ENCODE measurements around the gene DCDC2C.

The DCDC2C gene

GRCh38 chr2:3749201-3749600 is 45.8 kb downstream of the DCDC2C start:
- TF ChIP-seq ZNF776 (tag by site-specific recombination; IDR thresholded peaks at IDR 0.05; ENCODE audit: borderline replicate concordance) (no peak), ZNF324 (tag by site-specific recombination; IDR thresholded peaks at IDR 0.05) (no peak), ZBTB44 (tag by site-specific recombination; IDR thresholded peaks at IDR 0.05) (no peak), ZNF621 (tag by site-specific recombination; IDR thresholded peaks at IDR 0.05) (no peak), ZNF785 (tag by site-specific recombination; IDR thresholded peaks at IDR 0.05) (no peak), EGR2 (tag by site-specific recombination; IDR thresholded peaks at IDR 0.05; ENCODE audit: low read depth) (no peak), ZNF529 (tag by site-specific recombination; IDR thresholded peaks at IDR 0.05; ENCODE audit: insufficient replicate concordance) (no peak), ZNF175 (tag by site-specific recombination; IDR thresholded peaks at IDR 0.05) (no peak), INSM2 (tag by site-specific recombination; IDR thresholded peaks at IDR 0.05) (no peak), TRIM28 (IDR thresholded peaks at IDR 0.05; ENCODE audit: borderline replicate concordance, low read length) (no peak), ZNF26 (tag by site-specific recombination; IDR thresholded peaks at IDR 0.05) (no peak)
- ChIA-PET POLR2A (no interaction called here), CTCF (interaction anchor here (1.0 kb wide), 1 partner anchor 20 kb away, joined by 3 read pairs; no protein-coding TSS in a partner anchor)
- no peaks in the 10 kb centered on the region for H3K4me1 ChIP-seq (ENCODE audit: control insufficient read depth, insufficient read depth, low read length)
- no peaks in the 10 kb centered on the region for H3K36me3 ChIP-seq (ENCODE audit: control insufficient read depth in 2 of 2, insufficient read depth in 1 of 2, low read length in 2 of 2)
- no peak overlapping the region for H3K27ac ChIP-seq (ENCODE audit: extremely low read depth, low read depth, low read length)
- H3K9me3 ChIP-seq (ENCODE audit: control insufficient read depth, insufficient read depth, low read depth, low read length) = no peaks in the 10 kb centered on the region
- H3K4me3 ChIP-seq (ENCODE audit: low read depth, low read length) = no peak overlapping the region

- Histone ChIP-seq H3K4me1 (ENCODE audit: control insufficient read depth, insufficient read depth, low read length) (no peaks in the 10 kb centered on the region), H3K27ac (ENCODE audit: extremely low read depth, low read depth, low read length) (no peak overlapping the region), H3K36me3 (ENCODE audit: control insufficient read depth in 2 of 2, insufficient read depth in 1 of 2, low read length in 2 of 2) (no peaks in the 10 kb centered on the region), H3K4me3 (ENCODE audit: low read depth, low read length) (no peak overlapping the region), H3K9me3 (ENCODE audit: control insufficient read depth, insufficient read depth, low read depth, low read length) (no peaks in the 10 kb centered on the region)
- CTCF ChIA-PET = interaction anchor here (0.7 kb wide), 1 partner anchor 54 kb away, joined by 4 read pairs; no protein-coding TSS in a partner anchor
- POLR2A ChIA-PET = no interaction called here
- TF ChIP-seq ZBTB48 (tag by site-specific recombination; IDR thresholded peaks at IDR 0.05) (no peak), REPIN1 (tag by site-specific recombination; IDR thresholded peaks at IDR 0.05; ENCODE audit: low read depth) (no peak), ATF2 (tag by site-specific recombination; IDR thresholded peaks at IDR 0.05; ENCODE audit: low read depth) (no peak), SALL2 (tag by site-specific recombination; IDR thresholded peaks at IDR 0.05; ENCODE audit: borderline replicate concordance) (no peak), ZNF18 (tag by site-specific recombination; IDR thresholded peaks at IDR 0.05) (no peak), ZNF140 (tag by site-specific recombination; IDR thresholded peaks at IDR 0.05) (no peak), ZIC2 (tag by site-specific recombination; IDR thresholded peaks at IDR 0.05) (no peak), HOXD13 (CRISPR knock-in tag; IDR thresholded peaks at IDR 0.05; ENCODE audit: borderline replicate concordance) (no peak)
These were observed 47.9 kb downstream of the DCDC2C start for GRCh38 chr2:3751251-3751650.

Data from HEK293 (cell line).